HG03196 (cell line): ENCODE data around the gene SEC24B.
"Not testable (repeated sequence)": the region's sequence is repeated elsewhere in the genome, so short reads cannot be mapped to it uniquely, and the experiment has no call there.

Experiments
- ATAC-seq: cut with Tn5 transposase; IDR thresholded peaks from one replicate; pipeline ENCODE4 v1.9.1; 2021; ENCODE audit not compliant: unreplicated experiment

SEC24B gene

DNA sequence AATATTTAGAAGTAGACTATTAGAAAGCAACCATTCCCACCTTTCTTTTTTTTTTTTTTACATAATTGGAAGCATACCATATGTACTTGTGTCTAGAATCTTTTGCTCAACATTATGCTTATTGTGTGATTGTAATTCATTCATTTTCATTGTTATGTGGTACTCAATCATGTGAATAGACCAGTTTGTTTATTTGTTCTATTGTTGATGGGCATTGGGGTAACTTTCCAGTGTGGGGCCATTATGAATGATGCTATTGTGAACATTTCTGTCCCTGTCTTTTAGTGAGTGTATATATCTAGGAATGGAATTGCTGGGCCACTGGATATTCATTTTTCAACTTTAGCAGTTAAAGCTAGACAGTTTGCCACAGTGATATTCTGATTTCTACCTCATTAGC lies 63.9 kb downstream of the SEC24B start:
- no peak for ATAC-seq

DNA sequence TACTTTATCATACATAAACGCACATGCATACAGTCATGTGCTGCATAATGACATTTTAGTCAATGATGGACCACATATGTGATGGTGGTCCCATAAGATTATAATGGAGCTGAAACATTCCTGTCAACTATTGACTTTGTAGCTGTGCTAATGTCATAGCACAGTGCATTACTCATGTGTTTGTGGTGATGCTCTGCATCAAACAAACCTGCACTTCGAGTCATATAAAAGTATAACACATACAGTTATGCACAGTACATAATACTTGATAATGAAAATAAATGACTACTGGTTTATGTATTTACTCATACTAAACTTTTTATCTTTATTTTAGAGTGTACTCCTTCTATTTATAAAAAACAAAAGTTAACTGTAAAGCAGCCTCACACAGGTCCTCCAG lies 65.9 kb downstream of the SEC24B start:
- ATAC-seq = no peak

DNA sequence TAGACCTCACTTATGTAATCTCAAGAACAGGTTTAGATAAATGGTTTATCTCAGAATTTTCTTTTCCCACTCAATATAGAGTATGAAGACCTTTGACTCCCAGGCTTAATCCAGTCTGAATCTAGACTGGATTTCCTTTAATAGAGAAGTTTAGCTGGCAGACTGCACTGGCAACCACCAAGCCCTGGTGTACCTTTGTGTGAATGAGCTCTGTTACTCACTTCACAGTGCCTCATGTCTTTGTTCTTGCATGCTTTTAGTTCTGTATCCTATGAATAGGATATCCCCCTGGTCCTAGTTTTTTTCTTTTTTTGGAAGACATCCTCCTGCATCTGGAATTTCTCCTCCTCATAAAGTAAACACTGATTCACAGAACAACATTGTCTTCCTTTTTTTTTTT lies 73.3 kb downstream of the SEC24B start:
- ATAC-seq = no peak

DNA sequence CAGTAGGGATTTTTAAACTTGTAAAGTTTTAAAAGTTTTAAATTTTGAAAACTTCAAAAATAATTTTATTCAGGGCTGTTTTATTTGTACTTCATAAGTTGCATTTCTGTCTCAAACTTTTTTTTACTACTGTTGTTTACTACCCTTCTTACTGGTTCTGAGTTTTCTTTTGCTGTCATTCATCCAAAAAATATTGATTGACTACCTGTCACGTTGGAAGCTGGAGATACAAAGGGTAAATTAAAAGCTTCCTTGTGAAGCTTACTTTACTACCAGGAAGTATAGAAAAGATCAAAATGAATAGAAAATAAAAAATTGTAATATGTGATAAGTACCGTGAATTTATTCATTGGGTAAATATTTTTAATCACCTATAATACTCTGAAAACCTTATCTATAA lies 77.1 kb downstream of the SEC24B start:
- ATAC-seq = no peak

DNA sequence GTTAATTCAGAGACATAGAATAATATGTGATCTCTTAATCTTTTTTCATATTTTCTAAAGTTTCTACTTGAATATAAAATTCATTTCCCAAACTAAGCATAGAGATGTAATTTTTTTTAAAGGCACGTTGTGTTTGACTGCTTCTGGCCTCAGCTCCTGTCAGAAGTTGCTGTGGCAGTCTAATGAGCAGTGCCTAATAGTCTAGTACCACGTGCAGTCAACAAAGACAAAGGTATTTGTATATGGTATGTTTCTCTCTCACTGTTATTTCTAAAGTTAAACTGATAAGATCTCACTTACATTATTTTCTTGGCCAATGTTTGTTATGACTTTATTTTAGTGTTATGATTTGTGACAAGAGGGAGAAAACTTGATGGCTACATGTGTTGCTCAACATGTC lies 77.8 kb downstream of the SEC24B start:
- no peak for ATAC-seq

DNA sequence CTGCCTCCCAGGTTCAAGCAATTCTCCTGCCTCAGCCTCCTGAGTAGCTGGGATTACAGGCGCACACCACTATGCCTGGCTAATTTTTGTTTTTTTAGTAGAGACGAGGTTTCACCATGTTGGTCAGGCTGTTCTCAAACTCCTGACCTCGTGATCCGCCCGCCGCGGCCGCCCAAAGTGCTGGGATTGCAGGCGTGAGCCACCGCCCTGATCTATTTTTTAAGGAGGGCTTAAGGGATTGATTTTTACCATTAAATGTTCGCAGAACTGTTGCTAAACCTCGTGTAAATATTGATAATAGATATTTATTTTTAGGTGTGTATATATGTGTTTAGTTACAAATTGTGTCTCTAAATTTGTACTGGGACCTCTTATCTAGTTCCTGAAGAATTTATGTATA lies 79.8 kb downstream of the SEC24B start:
- not testable (repeated sequence) for ATAC-seq

DNA sequence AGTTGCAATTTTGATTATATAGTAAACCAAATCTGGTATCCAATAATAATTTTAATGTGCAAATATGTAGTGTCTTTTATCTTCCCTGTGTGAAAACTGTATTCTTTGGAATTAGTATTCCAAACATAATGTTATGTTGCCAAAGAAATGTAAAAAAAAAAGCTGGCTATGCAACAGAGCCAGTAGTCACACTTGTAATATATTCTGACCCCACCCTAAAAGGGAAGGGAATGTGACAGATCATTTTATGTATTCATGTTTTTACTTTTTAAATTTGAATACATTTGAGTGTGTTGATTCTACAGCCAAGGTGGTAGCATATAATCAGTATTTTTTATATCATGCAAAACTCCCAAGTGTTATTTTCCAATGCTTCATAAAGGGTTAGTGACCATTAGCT lies 98.6 kb downstream of the SEC24B start:
- ATAC-seq = no peak

DNA sequence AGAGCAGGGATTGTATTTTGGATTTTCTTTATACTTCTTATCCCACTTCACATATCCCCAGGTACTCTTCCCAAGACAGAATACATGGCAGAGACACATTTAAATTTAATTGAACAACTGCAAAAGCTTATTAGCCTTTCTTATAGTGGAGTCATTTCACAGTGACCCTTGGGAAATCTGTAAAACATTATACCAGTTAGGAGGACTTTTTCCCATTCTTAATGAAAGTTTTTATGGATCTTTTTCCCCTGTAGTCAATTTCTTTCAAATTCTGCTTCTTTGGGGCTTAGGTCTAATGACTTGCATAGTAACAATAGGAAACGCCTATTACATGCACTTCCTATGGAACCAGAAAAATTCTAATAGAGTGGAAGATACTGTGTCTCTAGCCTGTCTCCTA lies 111.8 kb downstream of the SEC24B start:
- ATAC-seq = no peak

DNA sequence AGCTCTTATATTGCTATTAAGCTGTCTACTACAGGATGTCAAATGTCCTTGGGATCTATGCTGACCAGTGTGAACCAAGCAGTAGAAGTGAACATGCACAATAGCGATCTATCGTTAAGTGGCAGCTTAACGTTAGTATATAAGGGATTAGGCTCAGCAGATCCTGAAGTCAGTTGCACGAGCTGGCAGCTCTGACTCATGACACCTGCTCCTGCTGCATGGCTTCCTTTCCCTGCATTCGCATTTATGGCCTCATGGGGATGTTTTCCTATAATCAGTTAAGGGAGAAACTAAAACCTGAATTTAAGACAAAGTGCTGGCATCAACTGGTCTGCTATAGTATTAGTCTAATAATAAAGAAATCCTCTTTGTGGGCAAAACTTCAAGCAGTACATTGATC lies 113.8 kb downstream of the SEC24B start:
- no peak for ATAC-seq

DNA sequence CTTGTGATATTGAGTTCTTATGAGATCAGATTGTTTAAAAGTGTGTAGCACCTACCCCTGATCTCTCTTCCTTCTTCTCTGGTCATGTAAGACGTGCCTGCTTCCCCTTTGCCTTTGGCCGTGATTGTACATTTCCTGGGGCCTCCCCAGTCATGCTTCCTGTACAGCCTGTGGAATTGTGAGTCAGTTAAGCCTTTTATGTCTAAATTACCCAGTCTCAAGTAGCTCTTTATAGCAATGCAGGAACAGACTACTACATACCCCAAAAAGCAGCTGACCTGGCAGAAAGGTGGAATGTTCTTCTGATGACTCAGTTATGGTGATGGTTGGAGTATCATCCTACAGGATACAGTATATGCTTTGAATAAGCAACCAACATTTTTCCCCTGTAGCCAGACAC lies 115.0 kb downstream of the SEC24B start:
- no peak for ATAC-seq

DNA sequence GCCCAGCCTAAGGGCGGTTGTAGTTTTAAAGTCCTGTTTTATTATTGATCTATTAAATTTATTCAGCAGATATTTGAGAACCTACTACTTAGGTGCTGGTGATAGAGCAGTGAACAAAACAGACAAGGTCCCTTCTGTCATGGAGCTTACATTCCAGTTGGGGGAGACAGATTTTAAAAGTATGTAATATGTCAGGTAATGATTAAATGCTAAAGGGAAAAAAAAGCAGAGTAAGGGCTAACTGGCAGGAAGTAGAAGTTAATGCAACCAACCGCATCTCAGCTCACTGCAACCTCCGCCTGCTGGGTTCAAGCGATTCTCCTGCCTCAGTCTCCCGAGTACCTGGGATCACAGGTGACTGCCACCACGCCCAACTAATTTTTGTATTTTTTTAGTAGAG lies 118.6 kb downstream of the SEC24B start:
- ATAC-seq = no peak

DNA sequence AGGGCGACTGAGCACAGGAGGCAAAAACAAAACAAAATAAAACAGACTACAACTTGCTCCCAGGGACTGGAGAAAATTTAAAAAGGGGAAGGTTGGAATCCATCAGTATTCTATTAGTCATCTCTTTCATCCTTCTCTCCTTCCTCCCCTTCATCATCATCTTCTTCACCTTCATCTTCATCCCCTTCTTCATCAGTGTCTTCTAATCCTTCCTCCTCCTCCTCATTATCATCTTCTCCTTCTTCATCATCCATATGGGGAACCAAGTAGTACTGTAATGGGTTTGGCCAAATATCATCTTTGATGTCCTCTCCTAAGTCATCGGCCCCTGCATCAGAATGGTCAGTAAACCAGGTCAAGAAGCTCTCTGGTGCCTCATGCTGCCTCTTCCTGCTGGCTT lies 119.5 kb downstream of the SEC24B start:
- ATAC-seq = no peak

DNA sequence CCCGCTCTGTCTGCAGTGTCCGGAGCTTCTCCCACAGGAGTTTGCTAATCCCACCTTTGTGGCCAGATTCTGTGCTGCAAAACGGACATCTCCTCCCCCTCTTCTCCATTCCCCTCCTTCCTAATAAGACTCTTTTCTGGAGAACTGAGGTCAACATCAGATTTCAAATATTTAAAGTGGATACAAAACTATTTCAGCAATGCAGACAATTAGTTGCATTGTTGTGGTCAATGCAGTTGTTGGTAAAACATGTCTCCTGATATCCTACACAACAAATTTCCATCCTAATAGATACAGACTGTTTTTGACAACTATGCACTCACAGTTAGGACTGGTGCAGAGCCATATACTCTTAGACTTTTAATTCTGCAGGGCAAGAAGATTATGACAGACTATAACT lies 121.4 kb downstream of the SEC24B start:
- ATAC-seq = no peak

DNA sequence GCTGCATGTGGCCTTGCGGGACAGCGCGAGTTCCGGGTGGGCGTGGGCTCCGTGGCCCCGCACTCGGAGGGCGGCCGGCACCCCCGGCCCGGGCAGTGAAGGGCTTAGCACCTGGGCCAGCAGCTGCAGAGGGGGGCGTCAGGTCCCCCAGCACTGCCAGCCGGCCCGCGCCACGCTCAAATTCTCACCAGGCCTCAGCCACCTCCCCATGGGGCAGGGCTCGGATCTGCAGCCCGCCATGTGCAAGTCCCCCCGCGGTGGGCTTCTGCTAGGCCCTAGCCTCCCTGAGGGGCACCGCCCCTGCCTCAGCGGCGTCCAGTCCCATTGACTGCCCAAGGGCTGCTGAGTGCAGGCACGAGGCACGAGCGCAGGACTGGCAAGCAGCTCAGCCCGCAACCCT lies 123.8 kb downstream of the SEC24B start:
- ATAC-seq = no peak

DNA sequence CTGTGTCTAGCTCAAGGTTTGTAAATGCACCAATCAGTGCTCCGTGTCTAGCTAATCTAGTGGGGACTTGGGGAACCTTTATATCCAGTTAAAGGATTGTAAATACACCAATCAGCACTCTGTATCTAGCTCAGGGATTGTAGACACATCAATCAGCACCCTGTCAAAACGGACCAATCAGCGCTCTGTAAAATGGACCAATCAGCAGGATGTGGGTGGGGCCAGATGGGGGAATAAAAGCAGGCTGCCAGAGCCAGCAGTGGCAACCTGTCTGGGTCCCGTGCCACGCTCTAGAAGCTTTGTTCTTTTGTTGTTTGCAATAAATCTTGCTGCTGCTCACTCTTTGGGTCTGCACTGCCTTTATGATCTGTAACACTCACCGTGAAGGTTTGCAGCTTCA lies 124.5 kb downstream of the SEC24B start:
- not testable (repeated sequence) for ATAC-seq

DNA sequence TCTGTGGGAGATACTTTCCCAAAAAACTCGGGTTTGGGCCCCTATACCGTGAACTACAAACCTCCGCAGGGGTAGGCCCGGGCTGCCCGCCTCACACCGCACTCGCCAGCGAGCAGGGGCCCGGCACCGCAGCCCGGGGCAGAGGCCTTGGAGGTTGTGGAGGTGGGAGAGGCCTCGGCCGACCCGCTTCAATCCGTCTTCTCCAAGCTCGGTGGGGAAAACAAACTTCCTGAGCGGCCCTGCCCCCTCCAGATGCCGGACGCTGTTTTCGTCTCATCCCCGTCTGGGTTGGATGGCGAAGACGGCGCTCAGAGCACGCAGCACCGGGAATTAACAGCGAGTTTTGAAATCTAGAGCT lies 126.0 kb downstream of the SEC24B start:
- ATAC-seq = peak; percentile 23

DNA sequence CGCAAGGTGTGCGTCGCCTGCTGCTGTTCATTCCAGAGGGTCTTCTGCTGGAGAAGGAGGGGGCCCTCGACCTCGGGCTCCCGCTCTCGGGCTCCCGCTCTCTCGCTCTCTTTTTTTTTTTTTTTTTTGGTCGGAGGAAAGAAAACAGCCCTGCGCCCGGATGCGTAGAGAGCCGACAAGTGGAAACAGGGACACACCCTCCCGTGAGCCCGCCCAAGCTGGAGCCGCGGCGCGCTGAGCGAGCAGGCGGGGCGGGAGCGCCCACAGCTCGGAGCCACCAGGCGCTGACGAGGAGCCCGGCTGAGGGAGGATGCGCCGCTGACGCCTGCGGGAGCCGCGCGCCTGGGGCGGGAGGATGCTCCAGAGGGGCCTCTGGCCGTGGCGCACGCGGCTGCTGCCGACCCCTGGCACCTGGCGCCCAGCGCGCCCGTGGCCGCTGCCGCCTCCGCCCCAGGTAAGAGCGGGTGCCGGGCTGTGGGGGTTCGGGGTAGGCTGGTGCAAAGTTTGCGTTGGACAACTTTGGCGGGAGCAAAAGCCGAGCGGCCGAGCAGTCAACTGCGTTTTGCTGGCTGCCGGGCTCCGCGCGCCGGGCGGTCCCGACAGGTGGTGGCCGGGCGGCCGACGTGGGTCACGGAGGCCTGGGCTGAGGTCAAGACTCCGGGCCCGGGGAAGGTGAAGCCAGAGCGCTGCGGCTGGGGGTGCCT lies 126.5 kb downstream of the SEC24B start, which contains the start of gene MCUB:
MCUB (plus strand) TSS at position 264 of the 704 bp plus-strand sequence; CDS start at position 356, 92 bp downstream.
- peak; percentile 92 for ATAC-seq

DNA sequence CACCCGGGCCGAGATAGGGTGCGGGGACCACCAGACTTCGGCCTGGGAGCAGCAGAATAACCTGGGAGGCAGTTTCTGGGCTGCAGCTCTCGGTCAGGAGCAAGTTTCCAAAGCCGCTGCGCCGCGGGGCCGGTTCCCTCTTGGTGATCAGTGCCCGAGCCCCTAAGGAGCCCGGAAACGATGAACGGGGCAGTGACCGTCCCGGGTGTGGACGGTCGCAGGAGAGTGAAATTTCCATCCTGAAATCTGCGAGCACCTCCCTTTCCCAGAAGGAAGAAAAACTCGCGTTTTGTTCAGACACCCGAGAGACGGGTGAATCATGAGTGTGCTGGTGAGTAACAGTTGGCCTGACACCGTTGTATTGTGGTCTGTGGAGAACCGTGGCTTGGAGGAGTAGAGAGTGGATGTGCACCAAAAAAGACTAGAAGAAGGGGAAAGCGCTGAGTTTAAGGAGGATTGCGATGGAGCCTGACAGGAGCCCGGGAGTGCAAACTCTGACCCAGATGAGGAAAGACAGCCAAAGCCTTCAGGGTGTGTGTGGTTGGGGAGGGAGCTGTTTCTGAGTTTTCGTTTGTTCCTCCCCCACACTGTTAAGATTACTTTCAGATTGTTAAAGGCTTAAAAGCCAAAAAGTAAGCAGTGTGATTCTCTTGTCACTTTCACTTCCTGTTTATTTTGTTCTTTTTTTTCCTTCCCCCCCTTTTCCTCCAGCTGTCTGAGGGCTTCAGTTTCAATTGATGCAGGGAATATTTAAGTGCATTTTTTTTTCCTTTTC lies 127.3 kb downstream of the SEC24B start:
- peak; percentile 71 for ATAC-seq

DNA sequence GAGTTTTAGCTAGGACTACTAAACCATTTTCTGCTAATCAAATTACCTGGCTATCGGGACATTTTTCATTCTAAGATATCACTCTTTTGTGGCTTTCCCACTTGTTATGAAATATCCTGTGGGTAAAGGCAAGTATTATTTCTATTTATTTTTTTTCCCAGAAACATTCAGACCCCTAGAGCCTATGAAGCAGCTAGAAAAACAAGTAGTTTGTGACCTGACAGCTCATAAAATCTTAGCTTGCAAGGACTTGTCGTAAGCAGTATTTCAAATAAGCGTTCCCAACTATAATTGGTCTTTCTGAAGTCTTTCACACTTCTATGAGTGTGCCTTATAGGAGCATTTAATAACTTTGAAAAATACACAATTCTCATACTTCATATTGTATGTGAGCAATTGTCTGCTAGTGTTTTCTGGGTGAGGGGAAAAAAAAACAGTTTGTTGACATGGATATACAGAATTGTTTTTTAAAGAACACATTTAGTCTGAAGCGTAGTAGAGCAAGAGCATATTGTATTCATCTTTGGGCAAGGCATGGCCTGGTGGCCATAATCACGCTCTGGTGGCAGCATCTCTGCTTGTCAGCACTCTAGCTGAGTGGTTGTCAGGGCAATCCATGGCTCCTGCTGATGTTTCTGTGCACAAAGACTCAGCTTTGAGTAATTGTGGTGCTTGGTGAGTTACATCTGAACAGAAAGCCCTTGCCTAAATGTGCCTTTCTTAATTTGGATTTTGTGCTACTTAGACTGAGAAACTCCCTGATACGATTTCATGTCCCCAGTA lies 129.0 kb downstream of the SEC24B start:
- no peak for ATAC-seq

DNA sequence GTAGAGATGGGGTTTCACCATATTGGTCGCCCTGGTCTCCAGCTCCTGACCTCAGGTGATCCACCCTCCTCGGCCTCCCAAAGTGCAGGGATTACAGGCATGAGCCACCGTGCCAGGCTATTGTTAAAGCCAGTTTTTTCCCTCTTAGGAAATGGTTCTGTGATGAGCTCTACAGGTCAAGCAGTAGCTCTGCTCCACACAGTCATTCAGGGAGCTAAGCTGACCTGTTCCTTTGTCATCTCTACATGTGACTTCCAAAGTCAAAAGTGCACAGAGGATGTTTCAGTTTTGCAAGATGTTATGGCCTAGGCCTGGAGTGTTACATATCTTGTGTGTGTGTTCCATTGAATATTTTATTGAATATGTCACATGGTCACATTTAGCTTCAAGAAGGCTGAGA lies 137.9 kb downstream of the SEC24B start:
- ATAC-seq = no peak

DNA sequence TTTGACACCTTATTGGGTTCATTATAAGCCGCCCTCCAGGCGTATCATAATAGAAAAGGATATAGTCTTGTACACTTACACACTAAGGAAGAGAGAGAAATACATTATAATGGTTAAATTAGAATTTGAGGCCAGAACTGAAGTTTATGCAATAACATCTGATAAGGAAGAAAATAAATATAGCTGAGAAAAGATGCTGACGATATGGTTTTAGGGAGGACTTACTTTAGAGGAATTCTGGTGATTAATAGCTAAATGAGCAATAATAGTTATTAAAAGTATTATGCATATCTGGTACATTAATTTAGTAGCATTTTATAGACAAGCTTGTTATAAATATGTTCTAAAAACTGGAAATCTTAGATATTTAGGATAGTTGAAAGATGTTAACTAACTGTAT lies 138.5 kb downstream of the SEC24B start:
- no peak for ATAC-seq

DNA sequence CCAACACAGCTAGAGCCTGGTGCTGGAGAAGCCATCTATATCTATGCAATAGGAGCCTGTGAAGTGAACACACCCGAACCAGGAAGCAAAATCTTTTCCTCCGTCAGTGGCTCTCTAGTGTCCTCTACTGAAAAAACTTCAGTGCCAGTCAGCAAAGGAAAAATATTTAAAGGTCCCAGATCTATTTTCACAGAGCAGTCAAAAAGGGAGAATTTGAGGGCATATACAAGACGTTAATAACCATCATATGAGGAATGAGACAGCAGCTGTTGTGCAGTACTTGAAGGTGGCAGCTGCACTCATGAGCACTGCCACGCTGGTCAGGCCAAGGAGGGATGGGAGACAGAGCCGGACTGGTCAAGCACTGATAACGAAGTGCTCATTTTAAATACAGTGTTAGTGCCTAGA lies 140.8 kb downstream of the SEC24B start:
- ATAC-seq = no peak
